AG09319 (cell line): ENCODE measurements around the gene ANKRD28.

Experiments
- DNase-seq: peaks from one replicate; pipeline ENCODE4 v3.0.0-alpha.2; 2010; ENCODE audit warnings: low read depth; ENCODE audit errors: extremely low read depth
- TF ChIP-seq, protein P1 (sequence below): IDR thresholded peaks from 2 replicates; pipeline ENCODE4 v1.5.1; 2011; ENCODE audit warnings: low read depth, mild to moderate bottlenecking, inconsistent platforms, low read length, moderate library complexity

Gene ANKRD28

DNA sequence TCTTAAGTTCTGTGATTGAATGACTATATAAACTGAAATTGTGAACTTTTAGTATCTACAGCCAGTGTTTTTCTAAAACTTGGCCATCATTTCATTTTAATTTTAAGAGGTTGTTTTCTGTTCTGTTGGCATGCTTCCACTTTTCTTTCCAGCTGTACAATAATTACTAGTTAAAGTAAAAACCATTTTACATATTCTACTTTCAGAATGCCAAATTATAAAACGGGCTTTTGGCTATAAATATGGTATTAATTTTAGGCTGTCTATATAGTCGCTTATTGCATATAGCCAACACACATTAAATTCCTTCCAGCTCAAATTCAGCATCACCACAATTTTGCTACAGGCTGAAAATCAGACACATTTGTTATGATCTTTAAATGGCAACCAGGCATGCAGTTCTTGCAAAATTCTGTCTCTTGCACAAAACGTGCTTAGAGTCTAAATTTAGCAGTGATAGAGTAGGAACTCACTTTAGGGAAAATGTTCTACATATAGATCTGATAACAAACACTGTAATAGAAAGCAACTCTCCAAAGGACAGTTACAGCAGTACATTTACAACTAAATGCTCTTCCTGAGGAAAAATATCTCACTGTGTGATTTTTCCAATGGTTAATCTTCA lies 115.1 kb downstream of the ANKRD28 start:
- TF ChIP-seq, protein P1, sequence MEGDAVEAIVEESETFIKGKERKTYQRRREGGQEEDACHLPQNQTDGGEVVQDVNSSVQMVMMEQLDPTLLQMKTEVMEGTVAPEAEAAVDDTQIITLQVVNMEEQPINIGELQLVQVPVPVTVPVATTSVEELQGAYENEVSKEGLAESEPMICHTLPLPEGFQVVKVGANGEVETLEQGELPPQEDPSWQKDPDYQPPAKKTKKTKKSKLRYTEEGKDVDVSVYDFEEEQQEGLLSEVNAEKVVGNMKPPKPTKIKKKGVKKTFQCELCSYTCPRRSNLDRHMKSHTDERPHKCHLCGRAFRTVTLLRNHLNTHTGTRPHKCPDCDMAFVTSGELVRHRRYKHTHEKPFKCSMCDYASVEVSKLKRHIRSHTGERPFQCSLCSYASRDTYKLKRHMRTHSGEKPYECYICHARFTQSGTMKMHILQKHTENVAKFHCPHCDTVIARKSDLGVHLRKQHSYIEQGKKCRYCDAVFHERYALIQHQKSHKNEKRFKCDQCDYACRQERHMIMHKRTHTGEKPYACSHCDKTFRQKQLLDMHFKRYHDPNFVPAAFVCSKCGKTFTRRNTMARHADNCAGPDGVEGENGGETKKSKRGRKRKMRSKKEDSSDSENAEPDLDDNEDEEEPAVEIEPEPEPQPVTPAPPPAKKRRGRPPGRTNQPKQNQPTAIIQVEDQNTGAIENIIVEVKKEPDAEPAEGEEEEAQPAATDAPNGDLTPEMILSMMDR = no peak
- peak; percentile 44 for DNase-seq

- TF ChIP-seq, protein P1 = no peak
- no peak for DNase-seq
These were observed 116.1 kb downstream of the ANKRD28 start for GRCh38 chr3:15681668-15682067.

DNA sequence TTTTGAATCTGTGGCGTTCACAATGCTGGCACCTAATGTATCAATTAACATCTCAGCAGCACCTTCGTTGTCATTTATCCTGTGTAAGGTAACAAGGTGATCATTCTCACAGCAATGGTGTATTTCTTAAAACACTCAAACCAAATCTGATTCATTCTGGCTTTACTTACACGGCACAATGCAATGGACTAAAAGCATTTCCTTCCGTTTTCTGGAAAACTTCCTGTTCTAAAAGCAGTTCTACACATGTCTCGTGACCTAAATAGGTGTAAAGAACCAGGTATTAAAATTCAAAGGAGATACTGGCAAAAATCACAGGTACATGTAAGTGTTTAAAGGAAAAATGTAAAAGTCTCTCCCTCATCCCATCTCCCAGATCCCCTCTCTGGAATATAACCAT lies 118.5 kb downstream of the ANKRD28 start:
- TF ChIP-seq, protein P1 = no peak
- no peak for DNase-seq

DNA sequence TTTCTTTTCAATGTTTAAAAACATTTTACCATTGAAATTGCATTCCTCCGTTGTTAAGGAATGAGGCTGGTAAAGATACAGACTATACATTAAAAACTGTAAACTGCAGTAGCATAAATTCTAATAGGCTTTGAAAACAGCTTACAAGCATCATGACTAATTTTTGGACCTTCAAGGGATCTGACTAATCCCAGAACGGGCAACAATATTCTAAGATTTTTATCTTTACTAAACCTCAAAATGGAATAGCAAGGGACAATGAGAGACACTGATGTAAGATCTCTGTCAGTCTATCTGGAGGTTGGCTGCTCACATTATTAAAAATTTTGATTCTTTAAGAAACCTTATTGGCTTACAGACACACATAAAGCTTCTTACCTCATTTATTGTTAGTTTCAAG lies 121.5 kb downstream of the ANKRD28 start:
- DNase-seq = no peak
- TF ChIP-seq, protein P1 = no peak

DNA sequence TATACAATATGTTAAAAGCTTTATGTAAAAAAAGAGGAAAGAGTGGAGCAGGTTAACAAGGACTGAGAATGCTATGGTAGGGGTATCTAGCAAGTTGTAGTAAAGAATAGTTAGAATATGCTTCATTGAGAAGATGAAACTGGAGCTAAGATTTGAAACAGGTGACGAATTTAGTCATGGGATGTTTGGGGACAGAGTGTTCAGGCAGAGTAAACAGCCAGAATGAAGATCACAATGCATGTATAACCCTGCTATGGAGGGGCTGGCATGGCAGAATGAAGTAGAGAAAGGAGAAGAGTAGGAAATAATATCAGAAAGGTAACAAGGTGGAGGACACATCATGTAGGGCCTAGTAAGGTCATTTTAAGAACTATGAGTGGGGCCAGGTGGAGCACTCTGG lies 124.2 kb downstream of the ANKRD28 start:
- DNase-seq = no peak
- TF ChIP-seq, protein P1 = no peak

DNA sequence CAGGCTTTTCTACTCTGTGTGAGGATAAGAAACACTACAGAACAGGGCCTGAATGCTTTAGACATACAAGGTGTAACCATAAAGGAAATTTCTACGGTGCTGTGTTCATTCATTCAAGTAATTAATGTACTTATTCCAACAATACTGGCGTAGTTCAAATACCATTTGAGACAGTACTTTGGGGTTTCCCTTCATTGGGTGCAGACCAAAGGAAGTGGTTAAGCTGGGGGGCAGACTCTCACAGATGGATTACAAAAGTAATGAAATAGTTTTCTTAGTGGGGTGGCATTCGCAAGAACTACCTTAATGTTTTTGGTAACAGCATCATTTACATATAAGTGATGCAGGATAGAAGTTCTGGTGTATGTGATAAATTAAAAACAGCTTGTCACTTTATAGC lies 130.3 kb downstream of the ANKRD28 start:
- TF ChIP-seq, protein P1 = no peak

GRCh38 chr3:15666277-15666676 lies 131.5 kb downstream of the ANKRD28 start:
- no peak for DNase-seq
- TF ChIP-seq, protein P1 = no peak

More for the DNA sequence above, 130.3 kb downstream of the ANKRD28 start:
- no peak for DNase-seq
